ENCODE results near the gene CRLF2.
A peak's percentile ranks its signal among the peaks of the same experiment; 100 is the strongest.
"Not testable (repeated sequence)": the region's sequence is repeated elsewhere in the genome, so short reads cannot be mapped to it uniquely, and the experiment has no call there.

Gene CRLF2, protein sequence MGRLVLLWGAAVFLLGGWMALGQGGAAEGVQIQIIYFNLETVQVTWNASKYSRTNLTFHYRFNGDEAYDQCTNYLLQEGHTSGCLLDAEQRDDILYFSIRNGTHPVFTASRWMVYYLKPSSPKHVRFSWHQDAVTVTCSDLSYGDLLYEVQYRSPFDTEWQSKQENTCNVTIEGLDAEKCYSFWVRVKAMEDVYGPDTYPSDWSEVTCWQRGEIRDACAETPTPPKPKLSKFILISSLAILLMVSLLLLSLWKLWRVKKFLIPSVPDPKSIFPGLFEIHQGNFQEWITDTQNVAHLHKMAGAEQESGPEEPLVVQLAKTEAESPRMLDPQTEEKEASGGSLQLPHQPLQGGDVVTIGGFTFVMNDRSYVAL

DNA sequence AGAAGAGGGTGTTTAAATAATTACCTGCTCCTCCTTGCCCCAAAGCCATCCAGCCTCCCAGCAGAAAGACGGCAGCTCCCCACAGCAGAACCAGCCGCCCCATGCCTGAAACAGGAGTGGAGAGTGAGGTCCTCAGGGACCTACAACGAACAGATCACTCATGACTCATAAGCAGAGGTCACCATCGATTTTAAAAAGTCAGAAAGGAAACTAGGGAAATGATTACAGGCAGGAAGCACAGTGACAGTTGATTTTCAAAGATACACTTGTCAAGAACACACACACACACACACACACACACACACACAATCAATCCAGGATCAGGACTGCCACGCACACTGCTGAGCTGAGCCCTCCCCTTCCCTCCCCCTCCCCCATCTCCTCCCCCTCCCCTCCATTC, at the start of gene CRLF2:
Gene CRLF2, minus strand, starts transcription at position 118 of the 400 bp plus-strand sequence. Its CDS starts 15 bp downstream, at position 103.
- peak; percentile 39 for DNase-seq

DNA sequence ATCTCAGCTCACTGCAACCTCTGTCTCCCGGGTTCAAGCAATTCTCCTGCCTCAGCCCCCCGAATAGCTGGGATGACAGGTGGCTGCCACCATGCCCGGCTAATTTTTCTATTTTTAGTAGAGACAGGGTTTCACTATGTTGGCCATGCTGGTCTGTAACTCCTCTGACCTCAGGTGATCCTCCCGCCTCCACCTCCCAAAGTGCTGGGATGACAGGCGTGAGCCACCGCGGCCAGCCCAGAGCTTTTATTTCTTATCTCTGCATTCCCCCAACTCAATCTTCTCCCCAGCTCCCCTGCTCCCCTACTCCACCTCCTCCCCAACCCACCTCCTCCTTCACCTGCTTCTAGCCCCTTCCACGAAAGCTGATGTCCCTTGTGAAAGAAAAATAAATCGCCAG, 49.3 kb upstream of the CRLF2 start:
- DNase-seq, result not testable (repeated sequence)

DNA sequence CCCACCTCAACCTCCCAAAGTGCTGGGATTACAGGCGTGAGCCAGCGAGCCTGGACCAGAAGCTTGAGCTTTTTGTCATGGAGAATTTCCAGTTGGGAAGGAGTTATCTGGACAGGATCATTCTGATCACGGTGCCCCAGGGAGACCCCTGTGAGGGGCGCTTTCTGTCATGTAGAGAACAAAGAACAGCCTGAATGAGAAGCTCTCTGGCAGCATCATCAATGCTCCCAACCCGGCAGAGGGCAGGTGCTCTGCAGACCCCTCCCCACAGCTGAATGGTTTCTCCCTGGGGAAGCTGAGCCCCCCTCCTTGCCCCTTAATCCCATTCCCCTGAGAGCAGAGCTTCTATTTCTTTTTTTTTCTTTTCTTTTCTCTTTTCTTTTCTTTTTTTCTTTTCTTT, 48.8 kb upstream of the CRLF2 start:
- no peak for DNase-seq

DNA sequence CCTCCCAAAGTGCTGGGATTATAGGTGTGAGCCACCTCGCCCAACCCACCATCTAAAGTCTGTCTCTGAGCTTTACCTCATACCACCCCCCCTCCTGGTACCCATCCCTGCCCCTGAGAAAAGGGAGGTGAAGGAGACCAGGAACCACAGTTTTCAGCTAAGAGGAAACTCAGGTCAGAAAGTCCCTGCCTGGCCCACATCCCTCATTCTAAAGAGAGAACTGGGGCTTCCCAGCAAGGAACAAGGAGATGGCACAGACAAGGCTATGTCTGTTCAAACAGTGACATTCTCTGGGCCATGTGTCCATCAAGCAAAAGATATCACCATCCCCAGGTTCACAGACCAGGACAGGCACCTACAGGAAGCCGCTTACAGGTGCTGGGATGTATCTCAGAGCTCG, 40.4 kb upstream of the CRLF2 start:
- DNase-seq, result no peak

DNA sequence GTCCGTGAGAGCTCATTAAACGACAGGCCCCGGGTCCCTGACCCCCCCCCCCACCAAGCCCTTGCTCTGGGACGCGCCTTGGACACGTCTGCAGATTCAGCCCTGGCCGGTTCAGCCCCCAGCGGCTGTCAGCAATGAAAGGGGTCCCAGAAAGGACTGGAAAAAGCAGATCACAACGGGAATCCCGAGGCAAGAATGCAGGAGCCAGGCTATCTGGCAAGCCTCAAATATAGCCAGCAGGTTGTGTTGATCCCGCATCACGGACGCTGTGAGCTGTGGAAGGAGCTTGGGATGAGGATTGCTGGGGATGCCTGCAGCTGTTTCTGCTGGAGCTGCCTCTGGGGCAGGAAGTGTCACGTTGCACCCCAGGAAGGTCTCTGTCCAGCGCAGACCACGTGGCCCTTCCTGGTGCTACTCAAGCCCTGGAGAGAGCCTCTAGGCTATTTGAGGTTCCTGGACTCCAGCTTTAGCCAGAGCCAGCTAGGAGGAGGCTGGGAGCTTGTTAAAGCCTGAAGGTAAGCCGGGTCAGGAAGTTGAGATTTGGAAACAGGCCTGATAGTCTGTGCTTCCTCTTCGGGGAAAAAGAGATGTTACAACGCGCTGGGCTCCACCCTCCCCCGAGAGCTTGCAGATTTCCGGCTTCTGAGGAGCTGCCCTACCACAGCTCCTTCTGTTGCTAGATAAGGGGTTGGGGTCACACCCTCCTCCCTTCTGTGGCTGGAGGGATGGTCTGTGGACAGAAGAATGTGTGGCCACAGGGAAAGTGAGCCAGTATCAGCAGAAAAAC, 36.8 kb upstream of the CRLF2 start:
- DNase-seq, result peak; percentile 76

DNA sequence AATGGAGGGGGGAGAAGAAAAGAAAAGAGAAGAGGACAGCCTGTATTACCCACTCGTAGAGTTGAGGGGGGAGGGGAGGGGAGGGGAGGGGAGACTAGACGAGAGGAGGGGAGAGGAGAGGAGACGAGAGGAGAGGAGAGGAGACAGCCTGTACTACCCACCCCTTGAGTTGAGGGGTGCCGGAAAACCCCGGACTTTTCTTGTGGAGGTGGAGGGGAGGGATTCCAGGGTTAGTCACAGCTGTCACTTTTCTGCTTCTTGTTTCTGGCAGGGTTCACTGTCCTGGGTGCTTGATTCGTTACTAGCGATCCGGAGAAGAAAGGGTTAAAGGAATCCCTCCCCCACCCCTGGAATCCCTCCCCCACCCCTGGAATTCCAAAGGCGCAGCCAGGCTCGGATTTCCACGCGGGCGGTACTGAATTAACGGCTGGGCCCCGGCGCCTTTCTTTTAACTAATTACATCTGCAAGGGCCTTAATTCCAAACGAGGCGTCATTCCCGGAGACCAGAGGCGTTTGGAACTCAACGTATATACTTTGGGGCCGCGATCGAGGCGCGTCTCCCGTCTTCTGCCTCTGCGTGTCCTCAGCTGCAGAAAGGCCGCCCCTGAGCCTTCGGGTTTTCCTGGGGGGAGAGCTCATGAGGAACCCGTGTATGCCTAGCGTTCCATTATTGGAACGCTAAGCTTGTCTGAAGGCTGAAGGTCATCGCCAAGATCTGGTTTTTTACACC, 36.0 kb upstream of the CRLF2 start:
- peak; percentile 65 for DNase-seq

DNA sequence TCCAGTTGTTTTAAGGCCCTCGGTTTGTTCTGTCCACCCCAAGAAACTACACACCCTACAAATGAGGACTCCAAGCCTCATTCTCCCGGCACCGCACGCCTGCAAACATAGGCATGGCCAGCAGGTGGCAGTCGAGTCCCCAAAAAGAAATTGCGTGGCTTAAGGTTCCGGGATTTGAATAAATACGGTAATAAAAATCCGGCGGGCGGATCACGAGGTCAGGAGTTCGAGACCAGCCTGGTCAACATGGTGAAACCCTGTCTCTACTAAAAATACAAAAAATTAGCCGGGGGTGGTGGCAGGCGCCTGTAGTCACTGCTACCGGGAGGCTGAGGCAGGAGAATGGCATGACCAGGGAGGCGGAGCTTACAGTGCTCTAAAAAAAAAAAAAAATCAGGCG, 34.4 kb upstream of the CRLF2 start:
- peak; percentile 76 for DNase-seq

DNA sequence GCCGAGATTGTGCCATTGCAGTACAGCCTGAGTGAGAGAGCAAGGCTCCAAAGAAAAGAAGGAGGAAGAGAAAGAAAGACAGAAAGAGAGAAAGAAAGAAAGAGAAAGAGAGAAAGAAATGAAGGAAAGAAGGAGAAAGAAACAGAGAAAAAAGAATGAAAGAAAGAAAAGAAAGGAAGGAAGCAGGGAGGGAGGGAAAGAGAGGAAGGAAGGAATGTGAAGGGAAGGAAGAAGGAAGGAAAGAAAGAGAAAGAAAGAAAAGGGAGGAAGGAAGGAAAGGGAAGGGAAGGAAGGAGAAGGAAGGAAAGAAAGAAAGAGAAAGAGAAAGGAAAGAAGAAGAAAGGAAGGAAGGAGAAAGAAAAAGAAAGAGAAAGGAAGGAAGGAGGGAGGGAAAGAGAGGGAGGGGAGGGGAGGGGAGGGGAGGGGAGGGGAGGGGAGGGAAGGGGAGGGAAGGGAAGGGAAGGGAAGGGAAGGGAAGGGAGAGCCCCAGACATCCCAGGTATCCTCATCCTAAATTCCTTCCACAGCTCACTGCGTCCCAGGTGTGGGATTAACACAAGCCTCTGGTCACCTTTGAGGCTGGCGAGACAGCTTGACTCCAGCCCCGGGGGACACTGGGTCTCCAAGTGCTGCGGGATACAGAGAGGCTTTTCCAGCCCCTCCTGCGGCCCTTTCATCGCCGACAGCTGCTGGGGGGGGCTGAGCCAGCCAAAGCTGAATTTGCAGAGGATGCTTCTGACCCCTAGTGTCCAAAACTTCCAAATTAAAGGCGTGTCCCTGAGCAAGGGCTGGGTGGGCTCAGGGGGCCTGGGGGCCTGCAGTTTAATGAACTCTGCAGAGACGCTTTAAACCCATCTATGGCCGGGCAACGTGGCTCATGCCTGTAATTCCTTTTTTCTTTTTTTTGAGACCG, 32.0 kb upstream of the CRLF2 start:
- DNase-seq, result no peak

DNA sequence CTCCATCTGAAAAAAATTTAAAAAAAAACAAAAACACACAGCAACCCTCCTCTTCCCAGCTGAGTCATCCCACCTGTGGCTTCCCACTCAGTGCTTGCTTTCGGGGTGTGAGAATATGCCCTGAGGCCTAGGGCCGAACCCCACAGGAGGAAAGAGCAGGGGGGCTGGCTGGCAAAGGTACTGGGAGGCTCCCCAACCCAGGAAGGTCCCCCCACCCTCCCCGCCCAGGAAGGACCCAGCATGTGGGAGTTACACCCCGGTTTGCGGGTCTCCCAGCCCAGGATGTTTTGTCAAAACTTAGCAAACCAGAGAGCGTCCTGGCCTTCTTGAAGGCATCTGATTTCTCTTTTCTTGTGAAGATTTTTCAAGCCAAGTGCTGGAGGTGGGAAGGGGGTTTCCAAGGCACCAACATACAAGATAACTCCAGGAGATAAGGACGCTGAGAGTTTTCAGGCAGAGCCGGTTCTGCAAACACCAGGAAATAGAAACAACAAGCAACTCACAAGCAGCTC, 30.5 kb upstream of the CRLF2 start:
- DNase-seq, result no peak

DNA sequence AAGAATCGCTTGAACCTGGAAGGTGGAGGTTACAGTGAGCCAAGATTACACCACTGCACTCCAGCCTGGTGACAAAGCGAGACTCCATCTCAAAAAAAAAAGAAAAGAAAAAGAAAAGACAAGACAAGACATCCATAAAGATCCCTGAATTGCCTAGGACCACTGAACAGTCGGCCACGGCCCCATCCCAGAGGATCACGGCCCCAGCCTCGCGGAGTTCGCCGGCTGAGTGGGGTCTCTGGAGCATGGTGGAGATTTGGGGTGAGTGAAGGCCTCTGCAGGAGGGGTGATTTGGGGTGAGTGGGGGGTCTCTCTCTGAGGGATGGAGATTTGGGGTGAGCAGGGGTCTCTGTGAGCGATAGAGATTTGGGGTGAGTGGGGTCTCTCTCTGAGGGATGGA, 28.1 kb upstream of the CRLF2 start:
- not testable (repeated sequence) for DNase-seq

DNA sequence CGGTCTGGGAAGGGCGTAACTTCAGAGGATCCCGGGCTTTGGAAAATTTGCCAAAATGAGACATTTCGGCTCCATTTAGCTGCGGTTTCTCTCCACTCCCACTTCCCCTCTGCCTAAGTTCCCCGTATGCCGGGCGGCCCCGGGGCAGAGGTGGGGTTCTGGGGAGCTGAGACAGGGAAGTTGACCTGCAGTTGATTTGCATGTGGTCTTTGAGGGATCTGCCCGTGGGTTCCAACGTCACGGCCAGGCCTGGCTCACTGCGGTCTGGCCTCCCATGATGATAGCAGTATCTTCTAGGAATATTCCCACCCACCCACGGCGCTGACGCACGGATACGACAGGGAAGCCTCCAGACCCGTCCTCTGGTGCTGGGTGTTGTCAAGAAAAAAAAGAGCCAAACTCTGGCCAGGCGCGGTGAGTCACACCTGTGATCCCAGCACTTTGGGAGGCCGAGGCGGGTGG, 27.3 kb upstream of the CRLF2 start:
- DNase-seq, result peak; percentile 92

DNA sequence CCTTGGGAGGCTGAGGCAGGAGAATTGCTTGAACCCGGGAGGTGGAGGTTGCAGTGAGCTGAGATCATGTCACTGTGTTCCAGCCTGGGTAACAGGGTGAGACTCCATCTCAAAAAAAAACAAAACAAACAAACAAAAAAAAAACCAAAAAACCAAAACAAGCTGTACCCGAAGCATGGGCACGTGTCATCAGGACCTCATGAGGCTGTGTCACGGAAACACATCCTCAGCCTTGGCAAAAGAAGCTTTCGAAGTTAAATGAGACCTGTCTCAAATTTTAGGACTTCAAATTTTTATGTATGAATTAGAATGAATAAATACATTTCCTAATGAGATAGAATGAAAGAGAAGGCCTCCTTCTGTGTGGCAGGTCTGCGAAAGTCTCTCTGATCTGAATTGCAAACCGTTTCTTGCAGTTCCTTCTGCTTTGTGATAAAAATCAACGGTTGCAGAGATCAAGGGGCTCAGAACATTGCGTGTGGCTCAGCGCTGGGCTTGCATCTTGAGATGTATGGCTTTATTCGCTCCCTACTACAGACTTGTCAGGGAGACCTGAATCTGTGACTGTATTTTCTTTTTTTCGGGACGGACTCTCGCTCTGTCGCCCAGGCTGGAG, 19.5 kb upstream of the CRLF2 start:
- DNase-seq, result no peak

DNA sequence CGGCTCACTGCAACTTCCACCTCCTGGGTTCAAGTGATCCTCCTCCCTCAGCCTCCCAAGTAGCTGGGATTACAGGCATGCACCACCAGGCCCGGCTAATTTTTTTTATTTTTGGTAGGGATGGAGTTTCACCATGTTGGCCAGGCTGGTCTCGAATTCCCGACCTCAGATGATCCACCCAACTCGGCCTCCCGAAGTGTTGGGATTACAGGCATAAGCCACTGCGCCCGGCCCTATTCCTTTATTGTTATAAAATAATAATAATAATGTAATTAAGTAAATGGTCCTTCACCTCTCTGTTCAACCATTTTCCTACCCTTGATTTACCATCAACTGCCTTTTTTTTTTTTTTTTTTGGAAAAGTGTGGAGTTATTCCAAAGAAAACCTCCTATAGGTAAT, 15.7 kb upstream of the CRLF2 start:
- not testable (repeated sequence) for DNase-seq

DNA sequence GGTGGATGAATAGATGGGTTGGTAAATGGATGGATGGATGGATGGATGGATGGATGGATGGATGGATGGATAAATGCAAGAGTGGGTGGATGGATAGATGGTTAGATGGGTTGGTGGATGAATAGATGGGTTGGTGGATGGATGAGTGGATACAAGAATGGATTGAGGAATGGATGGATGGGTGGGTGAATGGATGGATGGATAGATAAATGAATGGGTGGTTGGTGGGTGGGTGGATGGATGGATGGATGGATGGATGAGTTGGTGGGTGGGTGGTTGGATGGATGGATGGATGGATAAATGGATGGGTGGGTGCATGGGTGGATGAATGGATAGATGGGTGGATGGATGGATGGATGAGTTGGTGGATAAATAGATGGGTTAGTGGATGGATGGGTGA, 13.8 kb upstream of the CRLF2 start:
- DNase-seq, result no peak

DNA sequence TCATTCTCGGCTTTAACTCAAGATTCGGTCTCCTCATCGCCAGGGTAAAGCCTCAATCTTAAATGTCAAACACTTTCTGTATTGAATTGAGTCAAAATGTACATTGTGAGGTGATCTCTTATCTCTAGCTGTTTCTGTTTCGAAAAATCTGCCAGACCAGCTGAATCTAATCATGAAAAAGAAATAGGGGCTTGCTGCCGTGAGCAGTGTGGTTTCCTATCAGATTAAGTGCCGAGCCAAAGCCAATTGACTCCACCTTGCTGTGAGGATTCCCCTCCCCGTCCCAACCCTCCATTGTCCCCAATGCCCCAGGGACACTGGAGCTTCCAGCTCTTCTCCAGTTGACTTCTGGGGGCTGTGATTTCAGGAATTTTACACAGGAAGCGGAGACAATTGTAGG, 12.5 kb upstream of the CRLF2 start:
- no peak for DNase-seq

DNA sequence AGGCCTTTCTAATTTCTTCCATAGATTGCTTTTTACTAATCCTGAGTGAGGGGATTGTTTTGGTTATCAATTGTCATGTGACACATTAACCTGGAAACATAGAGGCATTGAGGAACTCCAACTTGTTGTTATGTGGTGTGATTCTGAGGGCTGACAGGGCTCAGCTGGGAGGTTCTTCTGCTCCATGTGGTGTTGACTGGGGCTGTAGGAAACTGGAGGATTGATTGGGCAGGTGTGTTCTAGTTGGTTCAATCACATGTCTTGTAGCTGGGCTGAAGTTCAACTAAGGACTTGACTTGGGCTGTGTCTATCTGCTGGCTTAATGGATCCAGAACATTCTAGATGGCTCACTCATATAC, 10.8 kb upstream of the CRLF2 start:
- DNase-seq, result no peak

DNA sequence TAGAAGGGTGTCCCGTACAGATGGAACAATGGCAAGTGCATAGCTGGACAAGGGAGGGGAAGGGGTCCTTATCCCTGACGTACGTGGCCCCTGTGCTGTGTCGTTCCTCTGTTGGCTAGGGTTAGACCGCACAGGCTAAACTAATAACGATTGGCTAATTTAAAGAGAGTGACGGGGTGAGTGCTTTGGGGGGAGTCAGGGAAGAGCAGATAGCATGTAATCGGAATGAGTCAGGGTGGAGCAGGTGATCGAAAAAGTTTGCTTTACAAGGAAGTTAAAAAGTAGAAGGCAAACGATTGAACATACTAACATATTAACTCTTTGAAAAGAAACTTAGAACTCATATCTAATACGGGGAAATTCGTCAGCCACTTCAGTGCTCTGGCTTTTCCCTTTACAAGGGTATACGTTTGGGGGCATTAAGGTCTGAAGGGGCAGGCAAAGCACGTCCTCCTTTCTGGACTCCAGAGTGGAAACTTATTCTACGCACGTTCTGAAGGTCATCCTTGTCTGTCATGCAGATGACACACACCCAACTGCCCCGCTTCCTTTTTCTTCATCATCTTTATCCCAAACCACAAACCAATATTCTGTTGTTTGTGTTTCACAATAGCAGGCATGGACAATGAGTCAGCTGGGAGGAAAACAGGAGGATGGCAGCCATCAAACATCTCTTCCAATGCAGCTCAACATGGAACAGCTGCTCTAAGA, 10.2 kb upstream of the CRLF2 start:
- peak; percentile 54 for DNase-seq

DNA sequence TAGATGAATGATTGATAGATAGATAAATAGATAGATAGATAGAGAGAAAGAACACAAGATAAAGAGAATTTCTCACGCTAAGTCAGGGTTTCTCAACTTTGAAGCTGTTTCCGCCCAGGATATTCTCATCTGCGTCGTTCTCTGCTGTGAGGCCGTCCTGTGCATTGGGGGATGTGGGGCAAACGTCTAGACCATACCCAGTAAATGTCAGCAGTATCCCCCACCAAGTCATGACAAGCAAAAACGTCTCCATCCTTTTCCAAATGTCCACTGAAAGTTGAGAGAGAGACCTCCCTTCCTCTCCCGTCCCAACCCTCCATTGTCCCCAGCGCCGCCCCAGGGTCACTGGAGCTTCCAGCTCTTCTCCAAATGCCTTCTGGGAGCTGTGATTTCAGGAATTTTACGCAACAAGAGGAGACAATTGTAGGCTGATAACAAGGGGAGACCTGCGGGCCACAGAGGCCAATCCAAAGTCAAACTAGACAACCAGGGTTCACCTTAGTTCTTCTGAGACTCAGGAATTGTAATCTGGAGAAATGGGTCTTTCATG, 8.9 kb upstream of the CRLF2 start:
- DNase-seq, result no peak

DNA sequence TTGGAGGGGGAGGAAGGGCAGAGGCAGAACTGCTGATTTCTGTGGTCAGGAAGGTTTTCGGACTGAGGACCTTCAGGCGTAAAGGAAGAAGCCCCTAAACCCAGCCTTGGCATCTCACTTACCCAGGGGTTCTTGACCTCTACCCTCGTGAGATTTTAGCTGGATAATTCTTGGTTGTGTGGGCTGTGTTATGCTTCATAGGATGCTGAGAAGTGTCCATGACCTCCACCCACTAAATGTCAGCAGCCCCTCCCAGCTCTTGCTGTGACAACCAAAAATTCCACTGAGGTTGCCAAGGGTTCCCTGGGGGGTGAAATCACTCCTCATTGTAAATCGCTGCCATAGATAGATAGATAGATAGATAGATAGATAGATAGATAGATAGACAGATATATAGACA, 5.8 kb upstream of the CRLF2 start:
- no peak for DNase-seq

DNA sequence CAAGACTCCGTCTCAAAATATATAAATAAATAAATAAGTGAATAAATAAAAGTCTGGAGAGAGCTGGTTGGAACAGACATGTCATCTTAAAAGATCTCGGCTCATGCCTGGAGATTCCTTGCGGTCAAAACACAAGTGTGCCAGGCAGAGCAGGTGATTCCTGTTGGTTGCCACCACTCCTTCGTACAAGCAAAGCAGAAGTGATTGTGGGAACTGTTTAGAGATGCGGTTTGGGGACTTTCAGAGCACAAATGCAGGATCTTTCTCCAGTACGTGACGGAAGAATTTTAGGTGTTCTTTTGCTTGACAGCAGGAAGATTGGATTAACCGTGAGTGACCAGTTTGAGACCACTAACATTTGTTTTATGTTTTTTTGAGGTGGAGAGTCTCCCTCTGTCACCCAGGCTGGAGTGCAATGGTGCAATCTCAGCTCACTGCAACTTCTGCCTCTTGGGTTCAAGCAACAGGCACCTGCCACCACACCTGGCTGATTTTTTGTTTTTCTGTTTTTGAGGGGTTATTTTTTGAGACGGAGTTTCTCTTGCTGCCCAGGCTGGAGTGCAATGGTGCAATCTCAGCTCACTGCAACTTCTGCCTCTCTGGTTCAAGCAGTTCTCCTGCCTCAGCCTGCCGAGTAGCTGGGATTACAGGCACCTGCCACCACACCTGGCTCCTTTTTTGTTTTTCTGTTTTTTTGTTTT, 2.8 kb upstream of the CRLF2 start:
- peak; percentile 43 for DNase-seq

Data from CD4-positive, alpha-beta T cell treated with Interleukin-15 for 1 hour (primary cell).